ENCODE results near the gene CAVIN3. TPM values are rescaled to one million over a fixed set of nuclear protein-coding genes. Genes with fewer than 3 reads are reported as not detected.

Gene CAVIN3, protein sequence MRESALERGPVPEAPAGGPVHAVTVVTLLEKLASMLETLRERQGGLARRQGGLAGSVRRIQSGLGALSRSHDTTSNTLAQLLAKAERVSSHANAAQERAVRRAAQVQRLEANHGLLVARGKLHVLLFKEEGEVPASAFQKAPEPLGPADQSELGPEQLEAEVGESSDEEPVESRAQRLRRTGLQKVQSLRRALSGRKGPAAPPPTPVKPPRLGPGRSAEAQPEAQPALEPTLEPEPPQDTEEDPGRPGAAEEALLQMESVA
- total RNA-seq (2022; extraction: Qiagen RNA extraction) = 25.5 to 34.4 TPM (median 26.7 TPM) in 5 replicates

GRCh38 chr11:6320411-6321155 is at the start of gene CAVIN3:
Gene CAVIN3 (minus strand): TSS chr11:6320501. CDS start chr11:6320476, 25 bp downstream.

Other genes with a start within 250 kb of the CAVIN3 start
- not detected in 5 replicates for gene OR56B4, start 212.8 kb downstream of the CAVIN3 start, total RNA-seq (2022; extraction: Qiagen RNA extraction)
- gene OR52B2, start 150.2 kb downstream of the CAVIN3 start, total RNA-seq (2022; extraction: Qiagen RNA extraction) = not detected in 5 replicates
- not detected in 5 replicates for gene OR52W1, start 121.3 kb downstream of the CAVIN3 start, total RNA-seq (2022; extraction: Qiagen RNA extraction)
- gene C11orf42, start 114.9 kb downstream of the CAVIN3 start, total RNA-seq (2022; extraction: Qiagen RNA extraction) = not detected in 5 replicates
- 11.6 to 19.5 TPM (median 16.9 TPM) in 5 replicates for gene FHIP1B, start 85.9 kb downstream of the CAVIN3 start, total RNA-seq (2022; extraction: Qiagen RNA extraction)
- gene CNGA4, start 81.4 kb downstream of the CAVIN3 start, total RNA-seq (2022; extraction: Qiagen RNA extraction) = 0.03 to 0.08 TPM (median 0.06 TPM) in 3 of 5 replicates, not detected in the others
- gene CCKBR, start 60.7 kb downstream of the CAVIN3 start, total RNA-seq (2022; extraction: Qiagen RNA extraction) = not detected in 5 replicates
- gene SMPD1, start 70.0 kb upstream of the CAVIN3 start, total RNA-seq (2022; extraction: Qiagen RNA extraction) = 8.9 to 11.8 TPM (median 10.5 TPM) in 5 replicates
- gene APBB1, start 98.6 kb upstream of the CAVIN3 start, total RNA-seq (2022; extraction: Qiagen RNA extraction) = 17.8 to 20.8 TPM (median 19.5 TPM) in 5 replicates
- gene HPX, start 120.5 kb upstream of the CAVIN3 start, total RNA-seq (2022; extraction: Qiagen RNA extraction) = 0.41 to 0.71 TPM (median 0.53 TPM) in 5 replicates
- gene TRIM3, start 153.4 kb upstream of the CAVIN3 start, total RNA-seq (2022; extraction: Qiagen RNA extraction) = 13.7 to 19.7 TPM (median 19.0 TPM) in 5 replicates
- gene ARFIP2, start 160.8 kb upstream of the CAVIN3 start, total RNA-seq (2022; extraction: Qiagen RNA extraction) = 50.8 to 56.6 TPM (median 53.6 TPM) in 5 replicates
- 30.1 to 34.2 TPM (median 32.9 TPM) in 5 replicates for gene TIMM10B, start 161.0 kb upstream of the CAVIN3 start, total RNA-seq (2022; extraction: Qiagen RNA extraction)
- gene DNHD1, start 176.8 kb upstream of the CAVIN3 start, total RNA-seq (2022; extraction: Qiagen RNA extraction) = 2.2 to 3.0 TPM (median 2.8 TPM) in 5 replicates

Data from A549 treated with AZD2906 at 1 μM for 4 hours (cell line).